Gastroesophageal sphincter (tissue), 4 donors: Measurements from ENCODE around the gene LAT. TPM values are rescaled to one million over a fixed set of nuclear protein-coding genes. Genes with fewer than 3 reads are reported as not detected.

ENCODE experiments used
- ATAC-seq: fragments of 150-250 bp; one replicate; pipeline ENCODE4 v1.9.1; 2016; ENCODE audit warnings: mild to moderate bottlenecking, moderate library complexity
- H3K27ac ChIP-seq, 4 donors: fragments of 200-600 bp; sonication (generic) in 3 of 4; 1 replicate in 3 of 4; 2 replicates in 1 of 4; pipeline ENCODE4 v1.5.1; 2016 to 2019
- H3K27me3 ChIP-seq: fragments of 200-600 bp; sonication (generic); one replicate; pipeline ENCODE4 v1.5.1; 2019
- H3K36me3 ChIP-seq, 2 donors: fragments of 200-600 bp; sonication (generic); one replicate each; pipeline ENCODE4 v1.5.1; 2019; ENCODE audit warnings: control low read depth in 1 of 2
- H3K4me1 ChIP-seq, 3 donors: fragments of 200-600 bp; sonication (generic); 1 replicate in 2 of 3; 2 replicates in 1 of 3; pipeline ENCODE4 v1.5.1; 2016 to 2019; ENCODE audit warnings: control low read depth in 2 of 3
- H3K4me3 ChIP-seq, 2 donors: fragments of 200-600 bp; sonication (generic); one replicate each; pipeline ENCODE4 v1.5.1; 2019; ENCODE audit warnings: mild to moderate bottlenecking in 1 of 2, moderate library complexity in 1 of 2
- H3K9me3 ChIP-seq, 3 donors: fragments of 200-600 bp; sonication (generic); one replicate each; pipeline ENCODE4 v1.5.1; 2017 to 2019; ENCODE audit warnings: control low read depth in 2 of 3
- EP300 ChIP-seq: sonication (generic); formaldehyde crosslinking; IDR thresholded peaks from one replicate; pipeline ENCODE4 v1.6.1; 2017; ENCODE audit warnings: antibody characterized with exemption, mild to moderate bottlenecking
- POLR2A ChIP-seq, 2 donors: fragments of 450-650 bp; IDR thresholded peaks; one replicate each; pipeline ENCODE4 v1.6.1; 2017; ENCODE audit warnings: antibody characterized with exemption in 2 of 2, mild to moderate bottlenecking in 2 of 2, moderate library complexity in 1 of 2
- POLR2AphosphoS5 ChIP-seq: sonication (generic); formaldehyde crosslinking; IDR thresholded peaks from one replicate; pipeline ENCODE4 v1.6.1; 2017; ENCODE audit warnings: antibody characterized with exemption
- WGBS, 2 donors: methylation state at CpG; one replicate each; pipeline ENCODE4 v1.1.5; 2018; ENCODE audit warnings: low coverage in 1 of 2; 5-methylcytosine and 5-hydroxymethylcytosine counted together
- total RNA-seq, 4 donors: library from RNA; depleted of rRNA; stranded (reverse); fragments of >200 nt; gene quantifications; one replicate each; pipeline ENCODE4 v1.1.0, GENCODE V29; 2016
- TF ChIP-seq, protein P1 (sequence below), 4 experiments: fragments of 200-600 bp in 2 of 4; fragments of 450-650 bp in 2 of 4; sonication (generic) in 1 of 4; IDR thresholded peaks; one replicate each; pipeline ENCODE4 v1.5.1; 2017 to 2019; ENCODE audit warnings: antibody characterized with exemption in 4 of 4, mild to moderate bottlenecking in 2 of 4, moderate library complexity in 2 of 4

LAT gene
- total RNA-seq, 4 donors from 2014 or later: 2.3 to 12.3 (median 5.4) TPM

DNA sequence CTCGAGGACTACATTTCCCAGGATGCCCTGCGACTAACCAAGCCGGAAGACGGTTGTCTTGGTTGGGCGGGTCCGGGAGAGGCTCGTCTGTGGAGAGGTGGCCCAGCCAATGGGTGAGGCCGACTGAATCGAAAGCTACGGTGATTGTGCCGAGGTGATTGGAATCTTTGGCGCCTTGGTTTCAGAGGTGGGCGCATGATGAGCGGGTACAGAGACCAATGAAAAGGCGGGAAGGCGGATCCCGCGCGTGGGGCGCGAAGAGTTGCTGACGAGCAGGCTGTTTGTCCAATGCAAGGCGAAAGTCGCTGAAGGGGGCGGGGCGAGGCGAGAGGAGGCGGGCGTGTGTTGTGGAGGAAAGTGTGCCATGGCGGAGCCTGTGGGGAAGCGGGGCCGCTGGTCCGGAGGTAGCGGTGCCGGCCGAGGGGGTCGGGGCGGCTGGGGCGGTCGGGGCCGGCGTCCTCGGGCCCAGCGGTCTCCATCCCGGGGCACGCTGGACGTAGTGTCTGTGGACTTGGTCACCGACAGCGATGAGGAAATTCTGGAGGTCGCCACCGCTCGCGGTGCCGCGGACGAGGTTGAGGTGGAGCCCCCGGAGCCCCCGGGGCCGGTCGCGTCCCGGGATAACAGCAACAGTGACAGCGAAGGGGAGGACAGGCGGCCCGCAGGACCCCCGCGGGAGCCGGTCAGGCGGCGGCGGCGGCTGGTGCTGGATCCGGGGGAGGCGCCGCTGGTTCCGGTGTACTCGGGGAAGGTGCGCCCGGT lies 34.0 kb upstream of the LAT start, which contains the start of gene NFATC2IP:
NFATC2IP (plus strand) TSS at position 290 of the 762 bp plus-strand sequence; CDS start at position 365, 75 bp downstream.
- H3K9me3 ChIP-seq: no peaks in the 10 kb centered on the region
- H3K27ac ChIP-seq: peak within 1 kb of the TSS; percentile 44 to 90 (median 88)
- peak within 1 kb of the TSS; percentile 62 to 97 for H3K4me3 ChIP-seq
- ATAC-seq: peak; percentile 99
- H3K36me3 ChIP-seq: peaks cover 0 to 37% of the 10 kb centered on the region in 2 donors
- peaks cover 0 to 30% (median 9%) of the 10 kb centered on the region in 3 donors for H3K4me1 ChIP-seq
- no peaks in the 10 kb centered on the region for H3K27me3 ChIP-seq
- 0% methylated on average over 19 of the region's 79 CpGs; no CpG with 5 or more reads in 1 of the 2 donors for WGBS, 2 donors
- TF ChIP-seq POLR2AphosphoS5: peak; percentile 19
- TF ChIP-seq, protein P1, sequence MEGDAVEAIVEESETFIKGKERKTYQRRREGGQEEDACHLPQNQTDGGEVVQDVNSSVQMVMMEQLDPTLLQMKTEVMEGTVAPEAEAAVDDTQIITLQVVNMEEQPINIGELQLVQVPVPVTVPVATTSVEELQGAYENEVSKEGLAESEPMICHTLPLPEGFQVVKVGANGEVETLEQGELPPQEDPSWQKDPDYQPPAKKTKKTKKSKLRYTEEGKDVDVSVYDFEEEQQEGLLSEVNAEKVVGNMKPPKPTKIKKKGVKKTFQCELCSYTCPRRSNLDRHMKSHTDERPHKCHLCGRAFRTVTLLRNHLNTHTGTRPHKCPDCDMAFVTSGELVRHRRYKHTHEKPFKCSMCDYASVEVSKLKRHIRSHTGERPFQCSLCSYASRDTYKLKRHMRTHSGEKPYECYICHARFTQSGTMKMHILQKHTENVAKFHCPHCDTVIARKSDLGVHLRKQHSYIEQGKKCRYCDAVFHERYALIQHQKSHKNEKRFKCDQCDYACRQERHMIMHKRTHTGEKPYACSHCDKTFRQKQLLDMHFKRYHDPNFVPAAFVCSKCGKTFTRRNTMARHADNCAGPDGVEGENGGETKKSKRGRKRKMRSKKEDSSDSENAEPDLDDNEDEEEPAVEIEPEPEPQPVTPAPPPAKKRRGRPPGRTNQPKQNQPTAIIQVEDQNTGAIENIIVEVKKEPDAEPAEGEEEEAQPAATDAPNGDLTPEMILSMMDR (IDR thresholded peaks at IDR 0.05): no peak
- TF ChIP-seq POLR2A (IDR thresholded peaks at IDR 0.05): peak in 1 of 2 donors; percentile 35
- TF ChIP-seq EP300: no peak

DNA sequence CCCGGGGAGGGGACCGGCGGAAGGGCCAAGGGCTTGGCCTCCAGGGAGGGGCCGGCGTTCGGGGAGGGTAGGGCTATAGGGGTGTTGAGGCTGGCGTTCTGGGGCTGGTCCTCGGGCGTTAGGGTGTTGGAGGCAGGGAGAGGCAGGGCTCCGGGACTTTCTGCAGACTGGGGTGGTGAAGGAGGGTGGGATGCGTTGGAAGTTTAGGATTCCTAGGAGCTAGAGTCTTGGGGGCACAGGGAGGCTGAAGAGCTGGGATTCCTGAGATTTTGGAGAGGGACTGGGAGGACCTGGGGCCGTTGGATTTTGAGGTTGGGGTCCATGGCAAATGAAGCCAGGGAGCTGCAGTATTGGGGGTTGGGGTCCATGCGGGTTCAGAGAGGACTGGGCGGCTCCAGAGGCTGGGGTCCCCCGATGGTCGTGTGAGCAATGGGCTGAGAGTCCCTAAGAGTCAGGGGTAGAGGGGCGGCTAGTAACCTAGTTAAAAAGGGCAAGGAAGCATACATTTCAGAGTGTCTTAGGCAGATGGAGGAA lies 33.4 kb upstream of the LAT start:
- WGBS, 2 donors: 0 to 3% methylated on average over 4 to 7 of the region's 17 CpGs
- no peak for ATAC-seq
- peak overlapping the region; percentile 62 to 97 for H3K4me3 ChIP-seq
- H3K9me3 ChIP-seq: no peaks in the 10 kb centered on the region
- peaks cover 0 to 43% of the 10 kb centered on the region in 2 donors for H3K36me3 ChIP-seq
- no peaks in the 10 kb centered on the region for H3K27me3 ChIP-seq
- H3K4me1 ChIP-seq: peaks cover 0 to 28% (median 9%) of the 10 kb centered on the region in 3 donors
- TF ChIP-seq POLR2AphosphoS5: no peak
- no peak for TF ChIP-seq POLR2A (IDR thresholded peaks at IDR 0.05)
- no peak for TF ChIP-seq EP300
- TF ChIP-seq, protein P1 (IDR thresholded peaks at IDR 0.05): no peak
- H3K27ac ChIP-seq: peak overlapping the region; percentile 44 to 90 (median 88)

DNA sequence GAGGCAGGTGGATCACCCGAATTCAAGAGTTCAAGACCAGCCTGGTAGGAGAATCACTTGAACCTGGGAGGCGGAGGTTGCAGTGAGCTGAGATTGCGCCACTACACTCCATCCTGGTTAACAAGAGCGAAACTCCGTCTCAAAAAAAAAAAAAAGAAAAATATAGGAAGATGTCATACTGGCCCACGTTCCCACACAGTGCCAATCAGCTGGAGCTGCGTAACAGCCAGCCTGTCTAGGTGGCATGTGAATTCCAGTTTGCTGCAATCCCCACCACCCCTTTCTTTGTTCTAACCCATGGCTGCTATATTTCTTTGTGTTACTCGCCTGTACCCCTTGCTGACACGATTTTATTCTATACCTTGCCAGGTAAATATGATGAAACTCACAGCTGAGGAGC lies 26.6 kb upstream of the LAT start:
- no peak overlapping the region for H3K27ac ChIP-seq
- no peaks in the 10 kb centered on the region for H3K9me3 ChIP-seq
- no peaks in the 10 kb centered on the region for H3K27me3 ChIP-seq
- ATAC-seq: no peak
- TF ChIP-seq, protein P1 (IDR thresholded peaks at IDR 0.05): no peak
- TF ChIP-seq POLR2A (IDR thresholded peaks at IDR 0.05): no peak
- H3K4me1 ChIP-seq: peaks cover 0 to 2% (median 0%) of the 10 kb centered on the region in 3 donors
- peaks cover 0 to 100% of the 10 kb centered on the region in 2 donors for H3K36me3 ChIP-seq
- no peak overlapping the region for H3K4me3 ChIP-seq
- 91 to 92% methylated on average over 8 of the region's 9 CpGs for WGBS, 2 donors

DNA sequence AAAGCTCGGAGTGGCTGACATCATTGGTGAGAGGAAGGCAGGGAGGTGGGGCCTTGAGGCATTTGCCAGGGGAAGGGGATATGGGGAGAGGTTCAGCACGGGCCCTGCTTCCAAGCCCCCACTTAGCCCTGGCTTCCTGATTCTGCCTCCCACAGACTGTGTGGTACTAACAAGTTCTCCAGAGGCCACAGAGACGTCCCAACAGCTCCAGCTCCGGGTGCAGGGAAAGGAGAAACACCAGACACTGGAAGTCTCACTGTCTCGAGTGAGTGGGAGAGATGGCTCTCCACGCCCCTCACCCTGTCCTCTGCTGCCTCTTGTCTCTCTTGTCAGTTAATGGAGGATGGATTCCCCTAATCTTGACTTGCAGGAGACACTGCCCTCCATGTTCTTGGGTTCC lies 26.0 kb upstream of the LAT start:
- TF ChIP-seq POLR2AphosphoS5: no peak
- TF ChIP-seq POLR2A (IDR thresholded peaks at IDR 0.05): no peak
- TF ChIP-seq, protein P1 (IDR thresholded peaks at IDR 0.05): no peak
- no peak for TF ChIP-seq EP300
- no peaks in the 10 kb centered on the region for H3K9me3 ChIP-seq
- peaks cover 0 to 100% of the 10 kb centered on the region in 2 donors for H3K36me3 ChIP-seq
- no peak overlapping the region for H3K27ac ChIP-seq
- no peak overlapping the region for H3K4me3 ChIP-seq
- no peaks in the 10 kb centered on the region for H3K4me1 ChIP-seq
- no peaks in the 10 kb centered on the region for H3K27me3 ChIP-seq
- WGBS, 2 donors: 95% methylated on average over 6 of the region's 6 CpGs; no CpG with 5 or more reads in 1 of the 2 donors
- no peak for ATAC-seq
